OCI-LY7 (cell line): ENCODE results near the gene PTPRS. TPM values are rescaled to one million over a fixed set of nuclear protein-coding genes. Genes with fewer than 3 reads are reported as not detected.

Experiments
- BruUV-seq: library from RNA; stranded (reverse); fragments of 400-500 nt; replicated peaks from 2 replicates; lab custom pipeline; 2021; lab: Mats Ljungman, UMichigan
- CTCF ChIA-PET: fragments of 300-600 bp; sonication (Branson Sonifier 250); formaldehyde crosslinking; loops from one replicate; lab custom pipeline; 2022; ENCODE audit warnings: antibody characterized with exemption; ENCODE audit not compliant: unreplicated experiment; lab: Charles Lee
- POLR2A ChIA-PET: fragments of 300-600 bp; sonication (Branson Sonifier 250); formaldehyde crosslinking; loops from one replicate; lab custom pipeline; 2022; ENCODE audit warnings: antibody characterized with exemption; lab: Charles Lee
- DNase-seq: peaks from one replicate; pipeline ENCODE4 v3.0.0-alpha.2; 2015; ENCODE audit warnings: low spot score
- H2AFZ ChIP-seq: fragments of 200-600 bp; sonication (generic), shearing (Covaris generic); 2 replicates; pipeline ENCODE4 v1.6.1; 2014; ENCODE audit warnings: mild to moderate bottlenecking, antibody characterized with exemption, low read length, moderate library complexity
- H3K27ac ChIP-seq: fragments of 200-600 bp; sonication (generic); 2 replicates; pipeline ENCODE4 v1.5.1; 2014; ENCODE audit warnings: mixed run types, low read depth, mild to moderate bottlenecking, moderate library complexity, low read length, inconsistent platforms; ENCODE audit not compliant: poor library complexity, severe bottlenecking
- H3K36me3 ChIP-seq: fragments of 200-600 bp; sonication (generic); 2 replicates; pipeline ENCODE4 v1.6.1; 2014; ENCODE audit warnings: mild to moderate bottlenecking, antibody characterized with exemption, low read length, moderate library complexity, mixed read lengths; ENCODE audit not compliant: insufficient read depth
- H3K4me1 ChIP-seq: fragments of 200-600 bp; sonication (generic); 2 replicates; pipeline ENCODE4 v1.5.1; 2014; ENCODE audit warnings: mild to moderate bottlenecking, low read length; ENCODE audit not compliant: insufficient read depth, poor library complexity, severe bottlenecking
- H3K4me2 ChIP-seq: fragments of 200-600 bp; sonication (generic); 2 replicates; pipeline ENCODE4 v1.6.1; 2014; ENCODE audit warnings: mild to moderate bottlenecking, low read length
- H3K4me3 ChIP-seq: fragments of 200-600 bp; sonication (generic); 2 replicates; pipeline ENCODE4 v1.5.1; 2014; ENCODE audit warnings: mild to moderate bottlenecking, low read depth, low read length; ENCODE audit not compliant: poor library complexity, severe bottlenecking
- H3K79me2 ChIP-seq: fragments of 200-600 bp; sonication (generic); 2 replicates; pipeline ENCODE4 v1.6.1; 2016; ENCODE audit warnings: low read depth, mild to moderate bottlenecking, low read length, moderate library complexity, mixed read lengths; ENCODE audit not compliant: insufficient read depth
- H3K9me2 ChIP-seq: fragments of 200-600 bp; sonication (generic); 2 replicates; pipeline ENCODE4 v1.6.1; 2016; ENCODE audit warnings: mild to moderate bottlenecking, low read length, mixed read lengths; ENCODE audit not compliant: insufficient read depth
- H3K9me3 ChIP-seq: fragments of 200-600 bp; sonication (generic); 2 replicates; pipeline ENCODE4 v1.6.1; 2014; ENCODE audit warnings: mild to moderate bottlenecking, mixed run types, low read length, mixed read lengths
- H4K20me1 ChIP-seq: fragments of 200-600 bp; sonication (generic); 2 replicates; pipeline ENCODE4 v1.6.1; 2014; ENCODE audit warnings: mild to moderate bottlenecking, antibody characterized with exemption, low read length, moderate library complexity, mixed read lengths; ENCODE audit not compliant: insufficient read depth
- CTCF ChIP-seq: fragments of 200-600 bp; sonication (generic); conservative IDR thresholded peaks from 2 replicates; pipeline ENCODE4 v1.5.1; 2014; ENCODE audit warnings: mild to moderate bottlenecking, antibody characterized with exemption, low read length, moderate library complexity, mixed read lengths
- EZH2phosphoT487 ChIP-seq: fragments of 200-600 bp; sonication (generic); IDR thresholded peaks from 2 replicates; pipeline ENCODE4 v1.6.1; 2018; ENCODE audit warnings: low read depth, borderline replicate concordance, mild to moderate bottlenecking, mixed run types, antibody characterized with exemption, low read length, moderate library complexity, mixed read lengths
- intact Hi-C: fragments of 100-400 bp; cut with micrococcal nuclease; formaldehyde crosslinking; loops from one replicate; pipeline ENCODE4 v1.10.0; 2022; ENCODE audit not compliant: unreplicated experiment
- total RNA-seq, 2 experiments: library from RNA; depleted of rRNA in 1 of 2; stranded (reverse); fragments of >200 nt in 1 of 2; shearing (Covaris generic) in 1 of 2; gene quantifications; 2 replicates each; pipeline ENCODE4 v1.2.3, GENCODE V29; 2014 to 2022

PTPRS gene
- total RNA-seq, 2 experiments from 2014 or later = 48.5 to 88.7 TPM

GRCh38 chr19:5303208-5303607, 37.4 kb downstream of the PTPRS start:
- no peaks in the 10 kb centered on the region for H3K4me1 ChIP-seq
- no peaks in the 10 kb centered on the region for H3K9me2 ChIP-seq
- no peaks in the 10 kb centered on the region for H4K20me1 ChIP-seq
- no TSS peak for BruUV-seq
- no peaks in the 10 kb centered on the region for H3K9me3 ChIP-seq
- ChIA-PET POLR2A (interaction anchor here (0.7 kb wide), 1 partner anchor 16 kb away, joined by 3 read pairs; no protein-coding TSS in a partner anchor), CTCF (no interaction called here)
- no peak overlapping the region for H2AFZ ChIP-seq
- intact Hi-C loops = no loop called here
- TF ChIP-seq EZH2phosphoT487 (no peak), CTCF (no peak)
- H3K4me2 ChIP-seq = no peak overlapping the region
- no peak for DNase-seq
- H3K4me3 ChIP-seq = no peak overlapping the region
- no peaks in the 10 kb centered on the region for H3K79me2 ChIP-seq
- no peak overlapping the region for H3K27ac ChIP-seq
- H3K36me3 ChIP-seq = no peaks in the 10 kb centered on the region

DNA sequence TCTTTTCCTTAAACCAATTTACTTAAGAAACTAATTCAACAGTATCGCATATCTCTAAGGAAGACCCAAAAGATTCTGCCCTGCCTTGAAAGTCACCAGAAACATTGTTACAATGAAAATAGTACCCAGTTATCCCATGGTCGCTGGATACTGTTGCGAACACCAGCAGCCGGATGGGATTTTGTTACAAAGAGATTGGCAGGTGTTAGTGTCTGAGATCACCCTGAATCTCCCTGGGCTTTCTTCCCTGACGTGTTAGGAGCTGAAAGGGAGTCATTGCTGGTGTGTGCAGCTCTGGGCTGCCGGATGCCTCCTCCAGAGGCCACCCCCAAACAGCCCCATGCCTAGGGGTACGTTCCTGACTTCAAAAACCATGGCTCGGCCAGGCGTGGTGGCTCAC, 38.2 kb downstream of the PTPRS start:
- Histone ChIP-seq H3K9me3 (no peaks in the 10 kb centered on the region), H3K4me1 (no peaks in the 10 kb centered on the region), H3K27ac (no peak overlapping the region), H3K4me3 (no peak overlapping the region), H4K20me1 (no peaks in the 10 kb centered on the region), H2AFZ (no peak overlapping the region), H3K9me2 (no peaks in the 10 kb centered on the region), H3K79me2 (no peaks in the 10 kb centered on the region), H3K4me2 (no peak overlapping the region), H3K36me3 (no peaks in the 10 kb centered on the region)
- DNase-seq = no peak
- CTCF ChIA-PET = no interaction called here
- intact Hi-C loops = no loop called here
- POLR2A ChIA-PET = interaction anchor here (0.5 to 0.7 kb wide), 2 partner anchors 17 to 666 kb away, joined by 3 read pairs; no protein-coding TSS in a partner anchor
- no TSS peak for BruUV-seq
- TF ChIP-seq EZH2phosphoT487 (no peak), CTCF (no peak)

DNA sequence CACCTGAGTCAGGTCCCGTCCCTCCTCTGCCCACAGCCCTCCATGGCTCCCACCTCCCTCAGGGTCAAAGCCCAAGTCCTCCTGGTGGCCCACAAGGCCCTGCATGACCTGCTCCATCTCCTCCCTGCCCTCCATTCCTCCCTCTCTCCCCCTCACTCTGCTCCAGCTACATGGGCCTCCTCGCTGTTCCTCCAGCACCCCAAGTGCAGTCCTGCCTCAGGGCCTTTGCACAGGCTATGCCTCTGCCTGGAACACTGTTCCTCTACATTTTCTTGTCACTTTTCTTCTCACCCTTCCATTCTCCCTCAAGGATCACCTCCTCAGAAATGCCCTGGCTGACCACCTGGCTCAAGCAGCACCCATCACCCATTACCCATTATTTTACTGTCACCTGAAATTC, 41.5 kb downstream of the PTPRS start:
- Histone ChIP-seq H3K4me2 (no peak overlapping the region), H3K36me3 (no peaks in the 10 kb centered on the region), H3K4me1 (no peaks in the 10 kb centered on the region), H4K20me1 (no peaks in the 10 kb centered on the region), H3K27ac (no peak overlapping the region), H2AFZ (no peak overlapping the region), H3K9me2 (no peaks in the 10 kb centered on the region), H3K4me3 (no peak overlapping the region), H3K9me3 (no peaks in the 10 kb centered on the region), H3K79me2 (no peaks in the 10 kb centered on the region)
- POLR2A ChIA-PET = no interaction called here
- TF ChIP-seq CTCF (no peak), EZH2phosphoT487 (no peak)
- CTCF ChIA-PET = no interaction called here
- no TSS peak for BruUV-seq
- intact Hi-C loops = no loop called here
- DNase-seq = no peak
